Nephron (organoid): ENCODE results near the gene CCNK.

Experiments used
- H3K27ac Mint-ChIP-seq, 3 experiments: 2 replicates each; pipeline ENCODE4 v1.8.0; 2020; ENCODE audit warnings: mixed read lengths in 3 of 3, mild to moderate bottlenecking in 2 of 3, moderate library complexity in 1 of 3
- H3K27me3 Mint-ChIP-seq: 2 replicates; pipeline ENCODE4 v1.8.0; 2021; ENCODE audit warnings: low read depth, mild to moderate bottlenecking, moderate library complexity, mixed read lengths
- H3K36me3 Mint-ChIP-seq: 2 replicates; pipeline ENCODE4 v1.8.0; 2020; ENCODE audit warnings: low read depth, mixed read lengths
- H3K4me1 Mint-ChIP-seq: 2 replicates; pipeline ENCODE4 v1.8.0; 2020; ENCODE audit warnings: mixed read lengths
- H3K4me3 Mint-ChIP-seq, 3 experiments: 2 replicates each; pipeline ENCODE4 v1.8.0; 2020; ENCODE audit warnings: mild to moderate bottlenecking in 3 of 3, mixed read lengths in 3 of 3, moderate library complexity in 2 of 3
- H3K9me3 Mint-ChIP-seq: 2 replicates; pipeline ENCODE4 v1.8.0; 2020; ENCODE audit warnings: mixed read lengths
- TF ChIP-seq, protein P1 (sequence below), 3 experiments: fragments of 200-600 bp; sonication (generic); IDR thresholded peaks; one replicate each; pipeline ENCODE4 v1.5.0; 2021; ENCODE audit warnings: antibody characterized with exemption in 3 of 3; ENCODE audit not compliant: unreplicated experiment in 3 of 3

The CCNK gene

GRCh38 chr14:99502989-99503421, 21.8 kb downstream of the CCNK start:
- Mint-ChIP-seq H3K4me3 (no peak overlapping the region), H3K9me3 (no peaks in the 10 kb centered on the region), H3K27me3 (no peaks in the 10 kb centered on the region), H3K4me1 (no peaks in the 10 kb centered on the region), H3K36me3 (peaks cover 88% of the 10 kb centered on the region), H3K27ac (no peak overlapping the region)
- TF ChIP-seq, protein P1, sequence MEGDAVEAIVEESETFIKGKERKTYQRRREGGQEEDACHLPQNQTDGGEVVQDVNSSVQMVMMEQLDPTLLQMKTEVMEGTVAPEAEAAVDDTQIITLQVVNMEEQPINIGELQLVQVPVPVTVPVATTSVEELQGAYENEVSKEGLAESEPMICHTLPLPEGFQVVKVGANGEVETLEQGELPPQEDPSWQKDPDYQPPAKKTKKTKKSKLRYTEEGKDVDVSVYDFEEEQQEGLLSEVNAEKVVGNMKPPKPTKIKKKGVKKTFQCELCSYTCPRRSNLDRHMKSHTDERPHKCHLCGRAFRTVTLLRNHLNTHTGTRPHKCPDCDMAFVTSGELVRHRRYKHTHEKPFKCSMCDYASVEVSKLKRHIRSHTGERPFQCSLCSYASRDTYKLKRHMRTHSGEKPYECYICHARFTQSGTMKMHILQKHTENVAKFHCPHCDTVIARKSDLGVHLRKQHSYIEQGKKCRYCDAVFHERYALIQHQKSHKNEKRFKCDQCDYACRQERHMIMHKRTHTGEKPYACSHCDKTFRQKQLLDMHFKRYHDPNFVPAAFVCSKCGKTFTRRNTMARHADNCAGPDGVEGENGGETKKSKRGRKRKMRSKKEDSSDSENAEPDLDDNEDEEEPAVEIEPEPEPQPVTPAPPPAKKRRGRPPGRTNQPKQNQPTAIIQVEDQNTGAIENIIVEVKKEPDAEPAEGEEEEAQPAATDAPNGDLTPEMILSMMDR (IDR thresholded peaks at IDR 0.05; ENCODE audit: unreplicated experiment in 3 of 3): no peak

- Mint-ChIP-seq H3K4me1 (no peaks in the 10 kb centered on the region), H3K4me3 (no peak overlapping the region), H3K9me3 (no peaks in the 10 kb centered on the region), H3K36me3 (peaks cover 90% of the 10 kb centered on the region), H3K27ac (no peak overlapping the region), H3K27me3 (no peaks in the 10 kb centered on the region)
- TF ChIP-seq, protein P1 (IDR thresholded peaks at IDR 0.05; ENCODE audit: unreplicated experiment in 3 of 3): no peak
Measured at GRCh38 chr14:99503848-99504453, 22.7 kb downstream of the CCNK start.

DNA sequence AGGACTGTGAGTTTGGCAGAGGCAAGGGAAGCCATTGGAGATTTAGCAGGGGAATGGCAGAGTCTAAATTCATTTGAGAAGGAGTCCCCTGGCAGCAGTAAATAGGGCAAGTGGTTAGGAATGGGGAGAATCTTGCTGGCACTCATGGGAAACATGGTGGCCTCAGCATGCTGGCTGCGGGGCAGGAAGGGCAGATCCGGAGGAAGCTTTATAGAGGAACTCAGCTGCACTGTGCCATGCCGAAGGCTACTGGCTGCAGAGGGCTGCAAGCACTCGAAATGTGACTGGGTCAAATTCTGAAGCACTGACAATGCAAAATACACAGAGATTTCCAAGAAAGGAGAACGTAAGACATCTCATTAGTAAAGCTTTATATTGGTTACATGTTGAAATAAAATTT, 23.9 kb downstream of the CCNK start:
- no peaks in the 10 kb centered on the region for H3K27me3 Mint-ChIP-seq
- H3K36me3 Mint-ChIP-seq: peaks cover 90% of the 10 kb centered on the region
- no peaks in the 10 kb centered on the region for H3K4me1 Mint-ChIP-seq
- TF ChIP-seq, protein P1 (IDR thresholded peaks at IDR 0.05; ENCODE audit: unreplicated experiment in 3 of 3): no peak
- H3K4me3 Mint-ChIP-seq: no peak overlapping the region
- H3K27ac Mint-ChIP-seq: no peak overlapping the region
- no peaks in the 10 kb centered on the region for H3K9me3 Mint-ChIP-seq

- Mint-ChIP-seq H3K4me1 (no peaks in the 10 kb centered on the region), H3K9me3 (no peaks in the 10 kb centered on the region), H3K27me3 (no peaks in the 10 kb centered on the region), H3K36me3 (peaks cover 78% of the 10 kb centered on the region), H3K27ac (no peak overlapping the region), H3K4me3 (no peak overlapping the region)
- TF ChIP-seq, protein P1 (IDR thresholded peaks at IDR 0.05; ENCODE audit: unreplicated experiment in 3 of 3): no peak
Measured at GRCh38 chr14:99506276-99506675, 25.1 kb downstream of the CCNK start.

- H3K4me1 Mint-ChIP-seq: peaks cover 5% of the 10 kb centered on the region
- peaks cover 62% of the 10 kb centered on the region for H3K36me3 Mint-ChIP-seq
- no peaks in the 10 kb centered on the region for H3K9me3 Mint-ChIP-seq
- H3K27ac Mint-ChIP-seq: no peak overlapping the region
- H3K27me3 Mint-ChIP-seq: no peaks in the 10 kb centered on the region
- TF ChIP-seq, protein P1 (IDR thresholded peaks at IDR 0.05; ENCODE audit: unreplicated experiment in 3 of 3): no peak
- H3K4me3 Mint-ChIP-seq: no peak overlapping the region
Measured at GRCh38 chr14:99507860-99508640, 26.8 kb downstream of the CCNK start.
